AG04450 (cell line): Measurements from ENCODE around the gene TAF4B. TPM values are rescaled to one million over a fixed set of nuclear protein-coding genes. Genes with fewer than 3 reads are reported as not detected.
"Not testable (repeated sequence)": the region's sequence is repeated elsewhere in the genome, so short reads cannot be mapped to it uniquely, and the experiment has no call there.

ENCODE experiments used
- CTCF ChIA-PET: fragments of 300-600, 350-600 bp; formaldehyde crosslinking; extraction: SDS; loops from one replicate; lab custom pipeline; 2022; ENCODE audit warnings: antibody characterized with exemption, inconsistent platforms; lab: Charles Lee
- POLR2A ChIA-PET: fragments of 350-600 bp; formaldehyde crosslinking; extraction: SDS; loops from one replicate; lab custom pipeline; 2021; ENCODE audit warnings: antibody characterized with exemption, inconsistent platforms; lab: Yijun Ruan, JAX
- DNase-seq: peaks from one replicate; pipeline ENCODE4 v3.0.0-alpha.2; 2011; ENCODE audit warnings: low read depth, low spot score
- H3K27ac ChIP-seq: one replicate; pipeline ENCODE4 v1.5.1; 2012; ENCODE audit warnings: low read depth, low read length, control low read depth
- H3K27me3 ChIP-seq: one replicate; pipeline ENCODE4 v1.6.0; 2012; ENCODE audit warnings: low read length; ENCODE audit not compliant: control insufficient read depth, insufficient read depth
- H3K4me3 ChIP-seq: 2 replicates; pipeline ENCODE4 v1.5.1; 2011; ENCODE audit warnings: mild to moderate bottlenecking, low read depth, low read length, control low read depth
- H3K9me3 ChIP-seq: 2 replicates; pipeline ENCODE4 v1.5.1; 2012; ENCODE audit warnings: low read length; ENCODE audit not compliant: control insufficient read depth, insufficient read depth
- polyA plus RNA-seq: library from polyadenylated mRNA; depleted of rRNA; stranded (reverse); fragments of >200 nt; gene quantifications from 2 replicates; pipeline ENCODE4 v1.2.3, GENCODE V29; 2011
- TF ChIP-seq, protein P1 (sequence below): IDR thresholded peaks from 2 replicates; pipeline ENCODE4 v1.5.1; 2011; ENCODE audit warnings: low read depth, low read length, control low read depth, inconsistent platforms

The TAF4B gene
- polyA plus RNA-seq, 1 experiment = 0.40 TPM

DNA sequence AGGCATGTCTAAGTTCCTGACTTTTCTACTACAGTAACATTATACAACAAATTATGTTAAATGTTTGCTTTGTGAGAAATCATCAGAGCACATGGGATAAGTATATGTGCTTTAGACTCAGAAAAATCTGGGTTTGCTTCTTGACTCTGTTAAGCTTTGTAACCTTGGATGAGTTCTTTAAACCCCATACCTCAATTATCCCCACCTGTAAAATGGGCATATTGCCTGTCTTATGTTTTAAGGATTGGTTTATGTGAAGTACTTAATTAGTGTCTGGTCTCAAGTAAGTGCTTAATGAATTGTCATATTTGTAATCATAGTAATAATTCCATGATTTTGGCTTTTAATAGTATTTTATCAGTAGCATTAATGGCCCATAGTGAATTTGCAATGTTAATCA is 135.8 kb downstream of the TAF4B start:
- TF ChIP-seq, protein P1, sequence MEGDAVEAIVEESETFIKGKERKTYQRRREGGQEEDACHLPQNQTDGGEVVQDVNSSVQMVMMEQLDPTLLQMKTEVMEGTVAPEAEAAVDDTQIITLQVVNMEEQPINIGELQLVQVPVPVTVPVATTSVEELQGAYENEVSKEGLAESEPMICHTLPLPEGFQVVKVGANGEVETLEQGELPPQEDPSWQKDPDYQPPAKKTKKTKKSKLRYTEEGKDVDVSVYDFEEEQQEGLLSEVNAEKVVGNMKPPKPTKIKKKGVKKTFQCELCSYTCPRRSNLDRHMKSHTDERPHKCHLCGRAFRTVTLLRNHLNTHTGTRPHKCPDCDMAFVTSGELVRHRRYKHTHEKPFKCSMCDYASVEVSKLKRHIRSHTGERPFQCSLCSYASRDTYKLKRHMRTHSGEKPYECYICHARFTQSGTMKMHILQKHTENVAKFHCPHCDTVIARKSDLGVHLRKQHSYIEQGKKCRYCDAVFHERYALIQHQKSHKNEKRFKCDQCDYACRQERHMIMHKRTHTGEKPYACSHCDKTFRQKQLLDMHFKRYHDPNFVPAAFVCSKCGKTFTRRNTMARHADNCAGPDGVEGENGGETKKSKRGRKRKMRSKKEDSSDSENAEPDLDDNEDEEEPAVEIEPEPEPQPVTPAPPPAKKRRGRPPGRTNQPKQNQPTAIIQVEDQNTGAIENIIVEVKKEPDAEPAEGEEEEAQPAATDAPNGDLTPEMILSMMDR = no peak
- CTCF ChIA-PET = no interaction called here
- Histone ChIP-seq H3K27ac (no peak overlapping the region), H3K4me3 (no peak overlapping the region), H3K27me3 (no peaks in the 10 kb centered on the region), H3K9me3 (no peaks in the 10 kb centered on the region)
- POLR2A ChIA-PET = no interaction called here
- DNase-seq = no peak

GRCh38 chr18:26367425-26367824 is 141.2 kb downstream of the TAF4B start:
- POLR2A ChIA-PET = no interaction called here
- Histone ChIP-seq H3K27ac (no peak overlapping the region), H3K9me3 (no peaks in the 10 kb centered on the region), H3K27me3 (no peaks in the 10 kb centered on the region), H3K4me3 (no peak overlapping the region)
- TF ChIP-seq, protein P1 = no peak
- CTCF ChIA-PET = no interaction called here
- DNase-seq = no peak

DNA sequence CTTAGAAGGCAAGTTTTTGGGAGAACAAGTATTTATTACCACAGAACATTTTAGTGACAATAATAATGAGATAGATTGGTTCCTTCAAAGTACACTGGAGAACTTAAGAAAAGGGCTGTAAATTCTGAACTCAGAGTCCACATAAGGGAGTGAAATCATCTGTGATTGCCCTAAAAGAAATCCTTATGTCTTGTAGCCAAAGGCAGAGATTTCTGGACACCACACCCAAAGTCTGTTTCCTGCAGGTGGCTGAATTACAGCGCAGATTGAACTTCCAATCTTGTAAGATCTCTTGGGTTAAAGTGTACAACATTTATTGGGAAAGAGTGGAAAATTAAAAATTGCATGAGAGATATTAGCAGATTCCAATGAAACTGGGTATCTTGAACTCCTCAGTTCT is 143.8 kb downstream of the TAF4B start:
- Histone ChIP-seq H3K9me3 (no peaks in the 10 kb centered on the region), H3K4me3 (no peak overlapping the region), H3K27me3 (no peaks in the 10 kb centered on the region), H3K27ac (no peak overlapping the region)
- POLR2A ChIA-PET = no interaction called here
- TF ChIP-seq, protein P1 = no peak
- DNase-seq = no peak
- CTCF ChIA-PET = interaction anchor here (1.9 kb wide), 1 partner anchor 14 kb away, joined by 11 read pairs; no protein-coding TSS in a partner anchor

DNA sequence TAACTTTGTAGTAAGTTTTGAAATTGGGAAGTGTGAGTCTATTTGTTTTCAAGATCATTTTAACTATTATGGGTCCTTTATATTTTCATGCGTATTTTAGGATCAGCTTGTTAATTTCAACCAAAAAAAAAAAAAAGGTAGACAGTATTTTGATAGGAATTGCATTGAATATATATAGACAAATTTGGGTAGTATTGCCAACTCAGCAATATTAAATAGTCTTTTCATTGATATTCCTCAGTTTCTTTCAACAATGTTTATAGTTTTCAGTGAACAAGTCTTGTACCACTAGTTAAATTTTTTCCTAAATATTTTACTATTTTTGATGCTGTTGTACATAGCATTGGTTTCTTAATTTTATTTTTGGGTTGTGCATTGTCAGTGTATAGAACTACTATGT is 149.9 kb downstream of the TAF4B start:
- H3K27me3 ChIP-seq = no peaks in the 10 kb centered on the region
- POLR2A ChIA-PET = no interaction called here
- H3K9me3 ChIP-seq = no peaks in the 10 kb centered on the region
- H3K4me3 ChIP-seq = no peak overlapping the region
- CTCF ChIA-PET = interaction anchor here (0.6 kb wide), 1 partner anchor 88 kb away, joined by 3 read pairs; no protein-coding TSS in a partner anchor
- no peak for DNase-seq
- no peak overlapping the region for H3K27ac ChIP-seq
- TF ChIP-seq, protein P1 = no peak

DNA sequence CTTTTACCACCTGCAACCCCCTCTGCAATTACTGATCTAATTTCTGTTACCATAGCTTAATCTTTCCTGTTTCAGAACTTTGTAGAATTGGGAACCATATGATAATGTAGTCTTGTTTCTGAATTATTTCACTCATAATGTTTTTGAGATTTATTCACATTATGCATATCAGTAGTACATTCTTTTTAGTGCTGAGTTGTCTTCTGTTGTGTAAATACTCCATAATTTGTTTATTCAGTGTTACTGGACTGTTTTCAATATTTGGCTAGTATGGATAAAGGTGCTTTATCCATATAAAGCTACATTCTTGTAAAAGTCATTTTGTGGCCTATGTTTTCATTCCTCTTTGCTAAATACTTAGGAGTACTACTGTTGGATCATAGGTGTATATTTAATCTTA is 152.5 kb downstream of the TAF4B start:
- H3K4me3 ChIP-seq = no peak overlapping the region
- no peak for DNase-seq
- no peak overlapping the region for H3K27ac ChIP-seq
- ChIA-PET POLR2A (interaction anchor here (0.5 kb wide), 1 partner anchor 1431 kb away, joined by 3 read pairs; no protein-coding TSS in a partner anchor), CTCF (no interaction called here)
- H3K9me3 ChIP-seq = no peaks in the 10 kb centered on the region
- TF ChIP-seq, protein P1 = no peak
- H3K27me3 ChIP-seq = no peaks in the 10 kb centered on the region

DNA sequence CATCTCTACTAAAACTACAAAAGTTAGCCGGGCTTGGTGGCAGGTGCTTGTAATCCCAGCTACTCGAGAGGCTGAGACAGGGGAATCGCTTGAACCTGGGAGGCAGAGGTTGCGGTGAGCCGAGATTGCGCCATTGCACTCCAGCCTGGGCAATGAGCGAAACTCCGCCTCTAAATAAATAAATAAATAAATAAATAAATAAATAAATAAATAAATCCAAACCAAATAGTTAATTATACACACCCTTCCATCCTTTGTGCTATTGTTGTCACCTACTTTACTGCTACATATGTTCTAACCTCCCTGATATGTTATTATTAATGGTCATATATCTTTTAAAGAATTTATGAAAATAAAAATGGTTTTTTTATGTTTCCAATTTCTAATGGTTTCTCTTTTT is 155.3 kb downstream of the TAF4B start:
- H3K9me3 ChIP-seq, POLR2A ChIA-PET, H3K4me3 ChIP-seq, DNase-seq, H3K27me3 ChIP-seq, H3K27ac ChIP-seq: not testable (repeated sequence)
- CTCF ChIA-PET = interaction anchor here (0.9 to 6.0 kb wide), 3 partner anchors 267 to 302 kb away, joined by 5 to 82 read pairs (median 15); no protein-coding TSS in a partner anchor
